A549 (cell line): ENCODE results near the gene LRCH1.

ENCODE experiments used
- EHF ChIP-seq: fragments of 250-450 bp; sonication (Bioruptor Pico); IDR thresholded peaks from 2 replicates; pipeline ENCODE4 v1.5.0; 2020; ENCODE audit warnings: mild to moderate bottlenecking
- USF2 ChIP-seq: fragments of 450-650 bp; IDR thresholded peaks from 2 replicates; pipeline ENCODE4 v1.6.1; 2014; ENCODE audit warnings: antibody characterized with exemption
- TF ChIP-seq, protein P1 (sequence below): fragments of >200 bp; sonication (Bioruptor Twin); formaldehyde crosslinking; IDR thresholded peaks from 3 replicates; pipeline ENCODE4 v1.5.1; 2016

GRCh38 chr13:46756977-46757376 lies 204.0 kb downstream of the LRCH1 start:
- TF ChIP-seq EHF (CRISPR knock-in tag): no peak
- TF ChIP-seq USF2: no peak
- TF ChIP-seq, protein P1, sequence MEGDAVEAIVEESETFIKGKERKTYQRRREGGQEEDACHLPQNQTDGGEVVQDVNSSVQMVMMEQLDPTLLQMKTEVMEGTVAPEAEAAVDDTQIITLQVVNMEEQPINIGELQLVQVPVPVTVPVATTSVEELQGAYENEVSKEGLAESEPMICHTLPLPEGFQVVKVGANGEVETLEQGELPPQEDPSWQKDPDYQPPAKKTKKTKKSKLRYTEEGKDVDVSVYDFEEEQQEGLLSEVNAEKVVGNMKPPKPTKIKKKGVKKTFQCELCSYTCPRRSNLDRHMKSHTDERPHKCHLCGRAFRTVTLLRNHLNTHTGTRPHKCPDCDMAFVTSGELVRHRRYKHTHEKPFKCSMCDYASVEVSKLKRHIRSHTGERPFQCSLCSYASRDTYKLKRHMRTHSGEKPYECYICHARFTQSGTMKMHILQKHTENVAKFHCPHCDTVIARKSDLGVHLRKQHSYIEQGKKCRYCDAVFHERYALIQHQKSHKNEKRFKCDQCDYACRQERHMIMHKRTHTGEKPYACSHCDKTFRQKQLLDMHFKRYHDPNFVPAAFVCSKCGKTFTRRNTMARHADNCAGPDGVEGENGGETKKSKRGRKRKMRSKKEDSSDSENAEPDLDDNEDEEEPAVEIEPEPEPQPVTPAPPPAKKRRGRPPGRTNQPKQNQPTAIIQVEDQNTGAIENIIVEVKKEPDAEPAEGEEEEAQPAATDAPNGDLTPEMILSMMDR: no peak
